Thoracic aorta endothelial cell (primary cell): ENCODE data around the gene ZYG11A. TPM values are rescaled to one million over a fixed set of nuclear protein-coding genes. Genes with fewer than 3 reads are reported as not detected.

Experiments used
- small RNA-seq: library from RNA; depleted of rRNA; stranded (forward); fragments of <200 nt; gene quantifications from one replicate; pipeline ENCODE3, GENCODE V24; 2012
- total RNA-seq: library from RNA; depleted of rRNA; stranded (reverse); fragments of >200 nt; gene quantifications from 2 replicates; pipeline ENCODE4 v1.2.3, GENCODE V29; 2012

Gene ZYG11A
- 1.1 and 1.2 TPM in 2 replicates for total RNA-seq

GRCh38 chr1:52842643-52843310 lies at the start of gene ZYG11A:
Gene ZYG11A, plus strand, starts transcription at chr1:52842760. Its CDS starts 124 bp downstream, at chr1:52842884.

DNA sequence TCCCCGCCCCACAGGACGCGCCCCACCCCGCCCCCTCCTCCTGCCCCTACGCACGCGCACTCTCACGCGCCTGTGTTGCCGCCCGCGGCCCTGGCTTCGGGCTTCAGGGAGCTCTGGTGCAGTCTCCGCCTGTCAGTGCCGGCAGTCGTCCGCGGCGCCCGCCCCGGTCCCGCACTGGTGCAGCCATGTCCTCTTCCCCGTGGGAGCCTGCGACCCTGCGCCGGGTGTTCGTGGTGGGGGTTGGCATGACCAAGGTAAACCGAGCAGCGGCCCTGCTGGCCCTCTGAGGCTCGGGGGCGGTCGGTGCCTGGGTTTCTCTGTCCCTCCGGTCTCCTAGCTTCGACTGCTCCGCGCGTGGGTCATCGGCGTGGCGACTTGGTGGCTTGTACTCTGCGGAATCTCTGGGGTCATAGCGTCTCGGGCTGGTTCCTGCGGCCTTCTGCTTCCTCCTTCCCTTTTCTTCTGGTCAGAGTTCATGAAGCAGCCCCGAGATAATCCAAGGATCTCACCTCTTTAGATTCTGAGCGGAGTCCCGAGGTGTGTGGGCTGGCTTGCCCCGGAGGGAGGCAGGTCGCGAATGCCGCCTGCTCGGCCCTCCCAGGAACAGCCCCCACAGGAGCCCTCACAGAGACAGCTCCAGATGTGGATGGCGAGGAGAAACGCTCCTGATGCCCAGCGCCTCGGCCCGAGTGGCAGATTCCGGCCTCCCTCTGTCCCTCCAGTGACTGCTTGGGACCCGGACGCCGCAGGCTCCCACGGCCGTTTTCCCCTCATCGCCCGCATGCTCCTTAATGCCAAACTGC lies 84.9 kb downstream of the ZYG11A start, which contains the start of gene SCP2:
Gene SCP2, plus strand, starts transcription at position 65 of the 803 bp plus-strand sequence. Its CDS starts 121 bp downstream, at position 186.

Small RNA genes within 50 kb of the gene (small RNA-seq; reads per million reads assigned to genes)
- not detected for gene AC099677.1
- gene AC099677.2 = not detected
- gene MIR1273F = not detected
- not detected for gene MIR1273G
- gene MIR5095 = not detected
- not detected for gene RNU6-969P

Other genes starting within 250 kb of the ZYG11A start
- gene GPX7, start 240.4 kb upstream of the ZYG11A start, total RNA-seq = 7.3 and 13.4 TPM in 2 replicates
- gene SHISAL2A, start 209.6 kb upstream of the ZYG11A start, total RNA-seq = not detected in 2 replicates
- gene COA7, start 144.4 kb upstream of the ZYG11A start, total RNA-seq = 20.5 and 22.8 TPM in 2 replicates
- gene ZYG11B, start 116.3 kb upstream of the ZYG11A start, total RNA-seq = 43.6 and 54.8 TPM in 2 replicates
- 11.4 and 22.8 TPM in 2 replicates for gene ECHDC2, start 79.0 kb downstream of the ZYG11A start, total RNA-seq
- gene SCP2, start 84.5 kb downstream of the ZYG11A start, total RNA-seq = 149 and 165 TPM in 2 replicates
- 0.27 and 0.29 TPM in 2 replicates for gene PODN, start 219.5 kb downstream of the ZYG11A start, total RNA-seq